Measurements from ENCODE around the gene NDUFS6.
A peak's percentile ranks its signal among the peaks of the same experiment; 100 is the strongest.
"Not testable (repeated sequence)": the region's sequence is repeated elsewhere in the genome, so short reads cannot be mapped to it uniquely, and the experiment has no call there.

Gene NDUFS6

GRCh38 chr5:1782385-1783215 is 18.6 kb upstream of the NDUFS6 start:
- DNase-seq (ENCODE audit: low spot score) = no peak

GRCh38 chr5:1783216-1783554 is 18.0 kb upstream of the NDUFS6 start:
- DNase-seq (ENCODE audit: low spot score) = no peak

GRCh38 chr5:1784197-1785050 is 16.8 kb upstream of the NDUFS6 start:
- no peak for DNase-seq (ENCODE audit: low spot score)

- no peak for DNase-seq (ENCODE audit: low spot score)
These were observed 16.1 kb upstream of the NDUFS6 start for GRCh38 chr5:1785062-1785461.

- no peak for DNase-seq (ENCODE audit: low spot score)
These were observed 15.2 kb upstream of the NDUFS6 start for GRCh38 chr5:1785984-1786383.

- no peak for DNase-seq (ENCODE audit: low spot score)
These were observed 14.4 kb upstream of the NDUFS6 start for GRCh38 chr5:1786621-1787471.

GRCh38 chr5:1787472-1788047 is 13.6 kb upstream of the NDUFS6 start:
- DNase-seq (ENCODE audit: low spot score) = no peak

GRCh38 chr5:1788200-1788599 is 13.0 kb upstream of the NDUFS6 start:
- no peak for DNase-seq (ENCODE audit: low spot score)

GRCh38 chr5:1788828-1789227 is 12.4 kb upstream of the NDUFS6 start:
- no peak for DNase-seq (ENCODE audit: low spot score)

GRCh38 chr5:1789438-1789833 is 11.8 kb upstream of the NDUFS6 start:
- not testable (repeated sequence) for DNase-seq (ENCODE audit: low spot score)

GRCh38 chr5:1789834-1790471 is 11.3 kb upstream of the NDUFS6 start:
- no peak for DNase-seq (ENCODE audit: low spot score)

GRCh38 chr5:1791176-1791575 is 10.0 kb upstream of the NDUFS6 start:
- DNase-seq (ENCODE audit: low spot score) = no peak

GRCh38 chr5:1792842-1793266 is 8.4 kb upstream of the NDUFS6 start:
- DNase-seq (ENCODE audit: low spot score) = peak; percentile 89

GRCh38 chr5:1793301-1793740 is 7.9 kb upstream of the NDUFS6 start:
- DNase-seq (ENCODE audit: low spot score) = no peak

- no peak for DNase-seq (ENCODE audit: low spot score)
These were observed 7.0 kb upstream of the NDUFS6 start for GRCh38 chr5:1793966-1794900.

- DNase-seq (ENCODE audit: low spot score) = no peak
These were observed 6.3 kb upstream of the NDUFS6 start for GRCh38 chr5:1794901-1795290.

- DNase-seq (ENCODE audit: low spot score) = no peak
These were observed 5.7 kb upstream of the NDUFS6 start for GRCh38 chr5:1795506-1795905.

GRCh38 chr5:1795931-1796330 is 5.3 kb upstream of the NDUFS6 start:
- DNase-seq (ENCODE audit: low spot score) = no peak

GRCh38 chr5:1796371-1797102 is 4.7 kb upstream of the NDUFS6 start:
- DNase-seq (ENCODE audit: low spot score) = no peak

Data from CD4-positive, alpha-beta T cell treated with Interleukin-6 at 100 ng/mL for 8 hours (primary cell).